ENCODE results near the gene RALGAPB. TPM values are rescaled to one million over a fixed set of nuclear protein-coding genes. Genes with fewer than 3 reads are reported as not detected.
A peak's percentile ranks its signal among the peaks of the same experiment; 100 is the strongest.

The RALGAPB gene
- total and polyA plus RNA-seq, 2 of the 13 experiments (the other 11 are each of a cell fraction or from before 2014, with no cell fraction given), result 17.6 to 30.6 TPM

- Histone ChIP-seq H3K27me3 (ENCODE audit: control insufficient read depth in 1 of 2, insufficient read depth in 2 of 2, low read length in 2 of 2) (no peaks in the 10 kb centered on the region; a peak in 1 of 5 replicates), H3K4me1 (ENCODE audit: insufficient read depth, low read length) (peaks cover 42% of the 10 kb centered on the region), H3K36me3 (replicated peaks in 1 of 2; ENCODE audit: control insufficient read depth in 1 of 2, insufficient read depth in 2 of 2, low read length in 2 of 2) (peaks cover 14 to 24% of the 10 kb centered on the region in 2 experiments), H2AFZ (ENCODE audit: low read length) (peak overlapping the region; percentile 94), H3K9ac (ENCODE audit: insufficient read depth, low read depth, low read length) (no peak overlapping the region), H3K27ac (ENCODE audit: extremely low read length, insufficient read depth, low read length) (no peak overlapping the region), H3K79me2 (ENCODE audit: insufficient read depth, low read length) (peaks cover 12% of the 10 kb centered on the region), H3K4me2 (ENCODE audit: low read depth, low read length) (peak overlapping the region; percentile 92), H4K20me1 (ENCODE audit: insufficient read depth, low read length) (no peaks in the 10 kb centered on the region), H3K4me3 (replicated peaks in 1 of 3; ENCODE audit: insufficient read depth in 1 of 3, low read depth in 2 of 3, low read length in 3 of 3) (peak overlapping the region; percentile 86 to 99 (median 95); a peak in 5 of 6 replicates), H3K9me3 (ENCODE audit: low read length) (no peaks in the 10 kb centered on the region)
- no peak for FAIRE-seq
- in situ Hi-C loops (cut with HindIII; ENCODE audit: extremely low pct_ligation_motif_present, low pct_unique_long_range_greater_than_20kb) (loop anchor here (25.0 kb wide), 1 partner anchor 291 kb away; the partner anchor contains the start of gene ACTR5), intact Hi-C loops (cut with micrococcal nuclease; ENCODE audit: unreplicated experiment) (loop anchor here (1.0 kb wide), 3 partner anchors 11 to 26 kb away; partner anchors contain the start of genes RALGAPB and SNHG17)
- WGBS (ENCODE audit: low lambda C conversion rate), result 11% methylated on average over 6 of the region's 6 CpGs
- no TSS peak for BruUV-seq (replicated peaks)
- POLR2A ChIA-PET, result interaction anchor here (0.6 to 5.1 kb wide), 9 partner anchors 8 to 240 kb away, joined by 3 to 294 read pairs (median 4); partner anchors contain the start of genes RALGAPB and SNHG17
- ATAC-seq, result peak; percentile 1; the same call in 1 of the 3 replicates
- no peak for DNase-seq (ENCODE audit: low spot score)
- CTCF ChIA-PET (ENCODE audit: low intra/inter-chr PET ratio, low total read pairs), result interaction anchor here (0.8 to 6.0 kb wide), 3 partner anchors 11 to 90 kb away, joined by 3 to 314 read pairs (median 18); partner anchors contain the start of genes RALGAPB and SNHG17
- TF ChIP-seq SMAD1 (CRISPR knock-in tag; IDR thresholded peaks at IDR 0.05; ENCODE audit: borderline replicate concordance, low read depth), result no peak
- no peak for TF ChIP-seq ISX (CRISPR knock-in tag; conservative IDR thresholded peaks at IDR 0.05)
- TF ChIP-seq CC2D1A (CRISPR knock-in tag; IDR thresholded peaks at IDR 0.05), result 0 out of 2 replicates have a peak, but pooled peaks have one; percentile 72
- TF ChIP-seq XBP1 (CRISPR knock-in tag; IDR thresholded peaks at IDR 0.05), result no peak
- no peak for TF ChIP-seq YEATS2 (CRISPR knock-in tag; IDR thresholded peaks at IDR 0.05; ENCODE audit: borderline replicate concordance)
- no peak for TF ChIP-seq ZNF251 (CRISPR knock-in tag; IDR thresholded peaks at IDR 0.05)
- no peak for TF ChIP-seq ZNF446 (CRISPR knock-in tag; IDR thresholded peaks at IDR 0.05)
- no peak for TF ChIP-seq ZFP36 (IDR thresholded peaks at IDR 0.05; ENCODE audit: borderline replicate concordance, low read depth, low read length, partially characterized antibody)
- TF ChIP-seq EED (CRISPR knock-in tag; IDR thresholded peaks at IDR 0.05), result no peak
- no peak for TF ChIP-seq ZBTB44 (CRISPR knock-in tag; IDR thresholded peaks at IDR 0.05)
- TF ChIP-seq AKAP8 (CRISPR knock-in tag; IDR thresholded peaks at IDR 0.05), result no peak
- TF ChIP-seq ZNF724P (CRISPR knock-in tag; IDR thresholded peaks at IDR 0.05; ENCODE audit: borderline replicate concordance), result no peak
- TF ChIP-seq CENPBD1 (CRISPR knock-in tag; IDR thresholded peaks at IDR 0.05; ENCODE audit: borderline replicate concordance, low read depth), result no peak
- no peak for TF ChIP-seq HNF1A (IDR thresholded peaks at IDR 0.05; ENCODE audit: low read depth)
- no peak for TF ChIP-seq HNF1A (CRISPR knock-in tag; IDR thresholded peaks at IDR 0.05; ENCODE audit: borderline replicate concordance)
- TF ChIP-seq ZNF451 (CRISPR knock-in tag; IDR thresholded peaks at IDR 0.05), result no peak
Measured at GRCh38 chr20:38445901-38446425, 26.7 kb upstream of the RALGAPB start.
